Activated CD8-positive, alpha-beta memory T cell treated with anti-CD3 and anti-CD28 coated beads for 4 hours (primary cell): Measurements from ENCODE around the gene ARID1A.
"Not testable (repeated sequence)": the region's sequence is repeated elsewhere in the genome, so short reads cannot be mapped to it uniquely, and the experiment has no call there.

Source experiments
- DNase-seq, 2 donors: peaks; one replicate each; pipeline ENCODE4 v3.0.0-alpha.2; 2020; ENCODE audit warnings: low read depth in 2 of 2

ARID1A gene

DNA sequence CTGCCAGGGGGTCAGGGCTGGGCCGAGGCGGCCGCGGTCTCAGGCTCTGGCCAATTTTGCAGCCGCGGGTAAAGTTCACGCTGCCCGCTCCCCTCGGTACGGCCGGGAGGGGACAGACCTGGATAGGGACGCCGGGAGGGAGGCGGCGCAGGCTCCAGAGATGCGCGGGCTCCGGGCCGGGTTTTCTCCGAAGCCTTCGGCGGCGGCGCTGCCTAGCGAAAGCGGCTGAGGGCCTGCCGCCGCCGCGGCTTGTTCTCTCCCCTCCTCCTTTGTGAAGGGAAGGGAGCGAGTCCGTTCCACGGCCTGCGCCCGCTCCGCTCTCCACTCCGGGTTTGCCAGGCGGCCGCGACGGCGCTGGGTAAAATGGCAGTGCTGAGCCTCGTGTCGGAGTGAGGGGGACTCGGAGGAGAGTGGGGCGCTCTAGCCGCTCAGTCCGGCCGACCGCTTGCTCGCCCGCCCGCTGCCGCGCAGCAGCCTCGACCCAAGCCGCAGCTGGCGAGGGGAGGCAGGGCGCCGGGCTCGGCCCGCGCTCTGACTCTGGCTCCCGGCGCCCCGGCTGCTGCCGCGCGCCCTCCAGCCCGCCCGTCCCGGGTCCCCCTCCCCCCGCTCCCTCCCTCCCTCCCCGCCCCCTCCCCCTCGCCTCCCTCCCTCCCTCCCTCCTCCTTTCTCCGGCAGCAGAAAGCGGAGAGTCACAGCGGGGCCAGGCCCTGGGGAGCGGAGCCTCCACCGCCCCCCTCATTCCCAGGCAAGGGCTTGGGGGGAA is at the start of gene ARID1A:
Gene ARID1A, plus strand, starts transcription at position 660 of the 763 bp plus-strand sequence. CDS start 389 bp downstream, outside the sequence.
- peak; percentile 90 to 91 for DNase-seq

GRCh38 chr1:26664802-26665201 is 31.0 kb upstream of the ARID1A start:
- DNase-seq = no peak

DNA sequence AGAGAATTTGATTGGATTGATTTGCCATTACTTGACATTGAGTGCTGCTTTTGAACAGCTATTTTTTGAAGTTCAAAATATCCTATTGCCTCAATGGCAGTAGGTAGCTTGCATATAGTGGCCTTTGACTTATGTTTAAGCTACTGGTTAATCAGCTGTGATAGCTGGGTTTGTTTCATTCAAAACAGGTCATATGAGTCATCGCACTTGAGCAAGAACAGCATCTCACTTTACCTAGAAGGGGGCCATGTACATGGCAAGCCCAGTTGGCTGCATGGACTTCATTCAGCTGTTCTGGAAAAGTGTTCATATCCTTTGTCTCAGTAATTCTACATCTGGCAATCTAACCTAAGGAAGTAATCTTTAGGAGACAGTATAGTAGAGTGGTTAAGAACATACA is 29.0 kb upstream of the ARID1A start:
- no peak for DNase-seq

DNA sequence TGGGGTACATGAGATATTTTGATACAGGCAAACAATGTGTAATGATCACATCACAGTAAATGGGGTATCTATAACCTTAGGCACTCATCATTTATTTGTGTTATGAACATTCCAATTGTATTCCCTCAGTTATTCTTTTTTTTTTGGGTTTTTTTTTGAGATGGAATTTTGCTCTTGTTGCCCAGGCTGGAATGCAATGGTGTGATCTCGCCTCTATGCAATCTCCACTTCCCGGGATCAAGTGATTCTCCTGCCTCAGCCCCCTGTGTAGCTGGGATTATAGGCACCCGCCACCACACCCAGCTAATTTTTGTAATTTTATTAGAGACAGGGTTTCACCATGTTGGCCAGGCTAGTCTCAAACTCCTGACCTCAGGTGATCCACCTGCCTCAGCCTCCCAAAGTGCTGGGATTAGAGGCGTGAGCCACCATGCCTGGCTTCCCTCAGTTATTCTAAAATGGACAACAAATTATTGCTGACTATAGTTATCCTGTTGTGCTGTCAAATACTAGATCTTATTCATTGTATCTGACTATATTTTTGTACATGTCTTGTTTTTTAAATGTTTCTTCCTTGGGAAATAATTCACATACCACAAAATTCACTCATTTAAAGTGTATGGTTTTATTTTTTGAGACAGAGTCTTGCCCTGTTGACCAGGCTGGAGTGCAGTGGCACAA is 27.6 kb upstream of the ARID1A start:
- not testable (repeated sequence) for DNase-seq

GRCh38 chr1:26677306-26678115 is 18.3 kb upstream of the ARID1A start:
- DNase-seq = no peak

GRCh38 chr1:26684763-26685508 is 10.9 kb upstream of the ARID1A start:
- no peak for DNase-seq

DNA sequence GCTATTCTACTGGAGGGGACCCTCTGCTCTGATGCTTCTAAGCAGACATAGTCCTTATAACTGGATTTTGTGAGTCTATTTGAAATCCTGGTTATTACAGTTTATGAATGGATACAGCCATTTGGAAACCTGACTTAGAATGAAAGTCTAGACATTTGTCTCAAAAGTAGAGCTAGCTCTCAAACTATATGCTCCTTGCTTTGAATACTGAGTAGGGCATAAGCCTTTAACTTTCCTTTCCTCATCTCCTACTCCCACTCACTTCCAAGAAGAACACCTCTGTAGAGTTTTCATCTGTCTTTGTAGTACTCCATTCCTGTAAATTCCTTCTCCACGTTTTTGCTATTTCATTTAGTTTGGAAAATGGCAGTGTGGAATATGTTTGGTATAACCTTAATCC is 9.0 kb upstream of the ARID1A start:
- no peak for DNase-seq

GRCh38 chr1:26689504-26689903 is 6.3 kb upstream of the ARID1A start:
- no peak for DNase-seq

- no peak for DNase-seq
Observed at GRCh38 chr1:26690157-26690556, 5.7 kb upstream of the ARID1A start.

DNA sequence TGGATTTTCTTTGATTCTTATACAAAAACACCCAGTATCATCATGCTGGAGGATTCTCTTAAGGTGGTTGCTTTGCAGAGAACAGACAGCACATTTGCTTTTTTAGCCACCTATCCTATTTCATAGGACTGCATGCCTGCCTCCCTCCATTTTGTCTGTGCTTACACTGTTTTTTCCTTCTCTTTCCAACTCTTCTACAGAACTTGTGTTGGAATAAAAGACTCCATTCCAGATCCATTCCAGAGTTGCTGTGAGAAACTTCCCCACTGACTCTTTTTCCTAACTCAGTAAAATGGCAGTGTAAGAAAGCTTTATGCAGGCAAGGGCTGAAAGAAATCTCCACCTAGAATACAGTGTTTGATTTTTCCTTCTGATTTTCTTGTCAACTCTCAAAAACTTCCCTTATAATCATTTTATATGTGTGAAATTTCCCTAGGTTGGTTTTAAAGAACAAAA is 5.2 kb upstream of the ARID1A start:
- no peak for DNase-seq

- peak in 1 of 2 donors; percentile 56 for DNase-seq
Observed at GRCh38 chr1:26692211-26692792, 3.5 kb upstream of the ARID1A start.

DNA sequence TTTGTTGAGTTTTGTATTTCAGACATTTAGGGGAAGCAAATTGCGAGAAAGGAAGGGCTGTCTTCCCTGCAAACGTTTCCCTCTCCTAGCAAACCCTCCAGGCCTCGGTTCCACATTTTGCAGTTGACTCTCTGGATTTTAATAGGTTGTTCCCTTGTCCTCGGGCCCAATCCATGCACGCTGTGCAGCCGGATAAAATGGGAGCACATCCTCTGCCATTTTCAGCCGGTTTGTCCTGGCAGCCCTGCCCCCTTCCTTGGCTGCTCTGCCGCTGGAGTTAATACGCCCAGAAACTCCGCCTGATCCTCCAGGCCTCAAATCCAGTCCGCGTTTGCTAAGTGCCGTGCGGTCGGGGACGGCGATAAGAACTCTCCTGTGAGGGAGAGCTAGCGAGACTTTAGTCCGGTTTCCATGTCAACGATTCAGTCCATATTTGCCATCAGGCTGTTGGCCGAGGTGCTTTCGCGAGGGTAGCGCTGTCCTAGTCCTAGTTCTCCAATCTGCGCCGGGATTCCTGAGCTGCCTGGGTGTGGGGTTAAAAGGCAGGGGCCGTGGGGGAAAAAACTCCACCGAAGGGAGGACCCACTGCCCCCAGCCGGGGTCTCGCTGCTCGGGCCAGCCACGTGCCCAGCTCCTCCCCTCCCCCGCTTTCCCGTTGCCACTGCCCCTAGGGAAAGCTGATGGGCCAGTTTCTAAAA is 2.9 kb upstream of the ARID1A start:
- peak; percentile 69 to 75 for DNase-seq

DNA sequence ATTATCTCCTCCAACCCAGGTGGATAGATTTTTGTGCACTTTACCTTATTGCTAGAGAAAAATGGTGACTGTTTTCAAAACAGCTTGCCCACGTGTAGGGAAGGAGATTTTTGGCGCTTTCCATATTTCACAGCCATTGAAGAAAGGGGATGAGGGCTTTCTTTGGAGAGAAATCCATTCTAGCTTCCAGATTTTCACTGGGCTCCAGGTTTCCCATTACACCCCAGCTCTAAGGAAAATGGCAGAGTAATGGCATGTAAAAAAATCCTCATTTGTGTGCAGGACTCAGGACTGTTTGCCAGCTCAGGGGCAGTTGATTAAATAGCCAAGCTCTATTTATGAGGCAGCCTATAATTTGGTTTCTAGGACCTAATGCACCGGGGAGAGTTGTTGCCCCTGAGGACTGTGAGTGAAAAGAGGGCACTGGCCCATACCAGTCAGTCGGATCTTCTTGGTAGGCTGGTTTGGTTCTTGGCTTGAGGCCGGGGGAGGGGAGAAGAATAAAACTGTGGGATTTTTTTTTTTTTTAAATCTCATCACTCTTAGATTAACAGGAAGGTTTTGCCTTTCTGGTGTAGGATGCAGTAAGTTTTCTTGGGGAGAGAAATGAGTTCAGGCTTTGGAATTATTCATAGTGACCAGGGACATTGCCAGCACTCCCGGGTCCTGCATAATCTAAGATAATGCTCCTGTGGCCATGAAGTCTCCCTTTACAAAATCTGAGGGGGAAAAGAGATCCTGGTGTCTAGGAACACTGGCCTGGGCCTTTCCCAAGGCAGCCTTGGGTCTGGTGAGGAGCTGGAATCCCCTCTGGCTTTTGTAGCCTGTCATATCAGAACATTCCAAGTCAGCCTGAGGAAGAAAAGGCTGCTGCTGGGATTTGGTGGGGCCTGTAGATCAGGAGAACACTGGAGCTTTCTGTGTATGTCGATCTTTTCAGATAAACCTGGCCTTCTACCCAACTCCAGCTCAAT is 1.9 kb upstream of the ARID1A start:
- no peak for DNase-seq

GRCh38 chr1:26694638-26695355 is 1.0 kb upstream of the ARID1A start:
- no peak for DNase-seq

- DNase-seq = no peak
Observed at GRCh38 chr1:26696119-26696653, 371 bp downstream of the ARID1A start.

DNA sequence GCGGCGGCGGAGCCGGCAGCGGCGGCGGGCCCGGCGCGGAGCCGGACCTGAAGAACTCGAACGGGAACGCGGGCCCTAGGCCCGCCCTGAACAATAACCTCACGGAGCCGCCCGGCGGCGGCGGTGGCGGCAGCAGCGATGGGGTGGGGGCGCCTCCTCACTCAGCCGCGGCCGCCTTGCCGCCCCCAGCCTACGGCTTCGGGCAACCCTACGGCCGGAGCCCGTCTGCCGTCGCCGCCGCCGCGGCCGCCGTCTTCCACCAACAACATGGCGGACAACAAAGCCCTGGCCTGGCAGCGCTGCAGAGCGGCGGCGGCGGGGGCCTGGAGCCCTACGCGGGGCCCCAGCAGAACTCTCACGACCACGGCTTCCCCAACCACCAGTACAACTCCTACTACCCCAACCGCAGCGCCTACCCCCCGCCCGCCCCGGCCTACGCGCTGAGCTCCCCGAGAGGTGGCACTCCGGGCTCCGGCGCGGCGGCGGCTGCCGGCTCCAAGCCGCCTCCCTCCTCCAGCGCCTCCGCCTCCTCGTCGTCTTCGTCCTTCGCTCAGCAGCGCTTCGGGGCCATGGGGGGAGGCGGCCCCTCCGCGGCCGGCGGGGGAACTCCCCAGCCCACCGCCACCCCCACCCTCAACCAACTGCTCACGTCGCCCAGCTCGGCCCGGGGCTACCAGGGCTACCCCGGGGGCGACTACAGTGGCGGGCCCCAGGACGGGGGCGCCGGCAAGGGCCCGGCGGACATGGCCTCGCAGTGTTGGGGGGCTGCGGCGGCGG is 1.0 kb downstream of the ARID1A start:
- peak; percentile 71 to 79 for DNase-seq

DNA sequence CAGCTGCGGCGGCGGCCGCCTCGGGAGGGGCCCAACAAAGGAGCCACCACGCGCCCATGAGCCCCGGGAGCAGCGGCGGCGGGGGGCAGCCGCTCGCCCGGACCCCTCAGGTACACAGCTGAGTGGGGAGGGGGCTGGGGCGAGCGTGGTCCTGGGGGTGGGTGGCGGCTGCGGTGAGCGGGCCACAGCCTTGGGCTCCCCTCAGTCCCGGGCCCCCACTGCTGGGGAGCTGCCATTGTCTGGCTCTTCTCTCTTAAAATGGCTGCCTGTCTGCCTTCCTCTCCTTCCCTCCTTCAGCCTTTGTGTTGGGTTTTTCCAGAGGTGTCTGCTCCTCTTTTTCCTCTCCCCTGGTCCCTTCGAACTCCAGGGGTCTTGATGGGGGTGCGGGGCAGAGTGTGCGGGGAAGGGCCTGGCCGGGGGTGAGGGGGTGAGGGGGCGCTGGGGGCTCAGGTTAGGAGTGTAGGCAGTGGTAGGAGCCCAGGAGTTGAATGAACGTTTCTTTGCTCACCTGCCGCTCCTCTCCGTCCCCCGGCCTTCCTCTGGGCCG is 1.7 kb downstream of the ARID1A start:
- DNase-seq = no peak
